Peyer's patch (tissue), 4 donors: Measurements from ENCODE around the gene SFTPB.

Experiments used
- CTCF ChIP-seq, 6 experiments: fragments of 450-650 bp in 4 of 6; fragments of 200-600 bp in 2 of 6; sonication (generic) in 1 of 6; IDR thresholded peaks; one replicate each; pipeline ENCODE4 v1.5.1; 2017 to 2019; ENCODE audit warnings: antibody characterized with exemption in 6 of 6, mild to moderate bottlenecking in 3 of 6, moderate library complexity in 1 of 6
- POLR2A ChIP-seq, 2 donors: fragments of 450-650 bp; IDR thresholded peaks; one replicate each; pipeline ENCODE4 v1.5.1; 2017; ENCODE audit warnings: antibody characterized with exemption in 2 of 2, mild to moderate bottlenecking in 2 of 2, moderate library complexity in 2 of 2

- no peak for TF ChIP-seq CTCF (IDR thresholded peaks at IDR 0.05)
- TF ChIP-seq POLR2A (IDR thresholded peaks at IDR 0.05) = no peak
Observed at GRCh38 chr2:85628658-85629057, 39.3 kb downstream of the SFTPB start.
